ENCODE measurements around the gene TRPC3. TPM values are rescaled to one million over a fixed set of nuclear protein-coding genes. Genes with fewer than 3 reads are reported as not detected.

The TRPC3 gene
- total RNA-seq, 1 donor = 1.3 TPM

GRCh38 chr4:121923306-121923705 lies 28.6 kb downstream of the TRPC3 start:
- no peak for TF ChIP-seq CTCF (IDR thresholded peaks at IDR 0.05; ENCODE audit: insufficient read depth, low read depth, low read length)
- peak; percentile 74 for DNase-seq (ENCODE audit: low read depth)
- no peak overlapping the region for H3K4me3 ChIP-seq (ENCODE audit: low read depth, low read length)

GRCh38 chr4:121913667-121914066 lies 38.2 kb downstream of the TRPC3 start:
- no peak for DNase-seq (ENCODE audit: low read depth)
- H3K4me3 ChIP-seq (ENCODE audit: low read depth, low read length) = no peak overlapping the region
- TF ChIP-seq CTCF (IDR thresholded peaks at IDR 0.05; ENCODE audit: insufficient read depth, low read depth, low read length) = no peak

- no peak overlapping the region for H3K4me3 ChIP-seq (ENCODE audit: low read depth, low read length)
- no peak for TF ChIP-seq CTCF (IDR thresholded peaks at IDR 0.05; ENCODE audit: insufficient read depth, low read depth, low read length)
- no peak for DNase-seq (ENCODE audit: low read depth)
Measured at GRCh38 chr4:121908346-121908745, 43.5 kb downstream of the TRPC3 start.

GRCh38 chr4:121900132-121900983 lies 51.5 kb downstream of the TRPC3 start:
- no peak overlapping the region for H3K4me3 ChIP-seq (ENCODE audit: low read depth, low read length)
- peak; percentile 83 for TF ChIP-seq CTCF (IDR thresholded peaks at IDR 0.05; ENCODE audit: insufficient read depth, low read depth, low read length)
- DNase-seq (ENCODE audit: low read depth) = peak; percentile 70

- H3K4me3 ChIP-seq (ENCODE audit: low read depth, low read length) = no peak overlapping the region
- no peak for DNase-seq (ENCODE audit: low read depth)
- TF ChIP-seq CTCF (IDR thresholded peaks at IDR 0.05; ENCODE audit: insufficient read depth, low read depth, low read length) = no peak
Measured at GRCh38 chr4:121898150-121898549, 53.7 kb downstream of the TRPC3 start.

- no peak for DNase-seq (ENCODE audit: low read depth)
- no peak for TF ChIP-seq CTCF (IDR thresholded peaks at IDR 0.05; ENCODE audit: insufficient read depth, low read depth, low read length)
Measured at GRCh38 chr4:121888134-121888533, 63.7 kb downstream of the TRPC3 start.

More at GRCh38 chr4:121888134-121888533, 63.7 kb downstream of the TRPC3 start:
- H3K4me3 ChIP-seq (ENCODE audit: low read depth, low read length) = no peak overlapping the region

All from fibroblast of villous mesenchyme (primary cell).